ENCODE measurements around the gene SLC22A12. TPM values are rescaled to one million over a fixed set of nuclear protein-coding genes. Genes with fewer than 3 reads are reported as not detected.

SLC22A12 gene
- total and polyA plus RNA-seq, 2 experiments from 2014 or later: not detected

- Histone ChIP-seq H2AFZ (no peak overlapping the region), H3F3A (replicated peaks; ENCODE audit: low read depth) (0 out of 2 replicates have a peak, but pooled peaks cover 3% of the 10 kb centered on the region), H3K27ac (ENCODE audit: low read depth) (no peak overlapping the region), H3K36me3 (ENCODE audit: insufficient read depth) (no peaks in the 10 kb centered on the region), H3K4me3 (no peak overlapping the region), H3K4me2 (no peak overlapping the region), H4K20me1 (replicated peaks; ENCODE audit: insufficient read depth) (no peaks in the 10 kb centered on the region), H3K79me2 (replicated peaks; ENCODE audit: insufficient read depth) (no peaks in the 10 kb centered on the region), H3K27me3 (ENCODE audit: insufficient read depth) (no peaks in the 10 kb centered on the region), H3K9me2 (ENCODE audit: insufficient read depth) (0 out of 2 replicates have a peak, but pooled peaks cover 3% of the 10 kb centered on the region), H3K4me1 (ENCODE audit: insufficient read depth) (peaks cover 14% of the 10 kb centered on the region; the same call in 1 of the 2 replicates)
- Mint-ChIP-seq H3K4me1 (peaks cover 36% of the 10 kb centered on the region), H3K27ac (no peak overlapping the region), H3K9me3 (no peaks in the 10 kb centered on the region), H3K4me3 (no peak overlapping the region), H3K36me3 (ENCODE audit: low read depth) (no peaks in the 10 kb centered on the region; the same call in 2 of the 3 replicates), H3K27me3 (ENCODE audit: insufficient read depth, low read depth, poor library complexity) (peaks cover 10% of the 10 kb centered on the region)
- ATAC-seq (no peak), DNase-seq (ENCODE audit: low spot score) (no peak)
- no peak for TF ChIP-seq POLR2AphosphoS5 (IDR thresholded peaks at IDR 0.05; ENCODE audit: low read depth)
- TF ChIP-seq EZH2phosphoT487 (IDR thresholded peaks at IDR 0.05; ENCODE audit: unreplicated experiment): no peak
- TF ChIP-seq, protein P1, sequence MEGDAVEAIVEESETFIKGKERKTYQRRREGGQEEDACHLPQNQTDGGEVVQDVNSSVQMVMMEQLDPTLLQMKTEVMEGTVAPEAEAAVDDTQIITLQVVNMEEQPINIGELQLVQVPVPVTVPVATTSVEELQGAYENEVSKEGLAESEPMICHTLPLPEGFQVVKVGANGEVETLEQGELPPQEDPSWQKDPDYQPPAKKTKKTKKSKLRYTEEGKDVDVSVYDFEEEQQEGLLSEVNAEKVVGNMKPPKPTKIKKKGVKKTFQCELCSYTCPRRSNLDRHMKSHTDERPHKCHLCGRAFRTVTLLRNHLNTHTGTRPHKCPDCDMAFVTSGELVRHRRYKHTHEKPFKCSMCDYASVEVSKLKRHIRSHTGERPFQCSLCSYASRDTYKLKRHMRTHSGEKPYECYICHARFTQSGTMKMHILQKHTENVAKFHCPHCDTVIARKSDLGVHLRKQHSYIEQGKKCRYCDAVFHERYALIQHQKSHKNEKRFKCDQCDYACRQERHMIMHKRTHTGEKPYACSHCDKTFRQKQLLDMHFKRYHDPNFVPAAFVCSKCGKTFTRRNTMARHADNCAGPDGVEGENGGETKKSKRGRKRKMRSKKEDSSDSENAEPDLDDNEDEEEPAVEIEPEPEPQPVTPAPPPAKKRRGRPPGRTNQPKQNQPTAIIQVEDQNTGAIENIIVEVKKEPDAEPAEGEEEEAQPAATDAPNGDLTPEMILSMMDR (conservative IDR thresholded peaks at IDR 0.05; ENCODE audit: low read depth in 2 of 2): no peak
- TF ChIP-seq ETS1 (IDR thresholded peaks at IDR 0.05): no peak
- TF ChIP-seq ZNF331 (CRISPR knock-in tag; IDR thresholded peaks at IDR 0.05; ENCODE audit: low read depth): no peak
- no peak for TF ChIP-seq EZH2 (IDR thresholded peaks at IDR 0.05; ENCODE audit: low read depth, unreplicated experiment)
- no peak for TF ChIP-seq NANOG (IDR thresholded peaks at IDR 0.05; ENCODE audit: borderline replicate concordance)
- TF ChIP-seq, protein P2, sequence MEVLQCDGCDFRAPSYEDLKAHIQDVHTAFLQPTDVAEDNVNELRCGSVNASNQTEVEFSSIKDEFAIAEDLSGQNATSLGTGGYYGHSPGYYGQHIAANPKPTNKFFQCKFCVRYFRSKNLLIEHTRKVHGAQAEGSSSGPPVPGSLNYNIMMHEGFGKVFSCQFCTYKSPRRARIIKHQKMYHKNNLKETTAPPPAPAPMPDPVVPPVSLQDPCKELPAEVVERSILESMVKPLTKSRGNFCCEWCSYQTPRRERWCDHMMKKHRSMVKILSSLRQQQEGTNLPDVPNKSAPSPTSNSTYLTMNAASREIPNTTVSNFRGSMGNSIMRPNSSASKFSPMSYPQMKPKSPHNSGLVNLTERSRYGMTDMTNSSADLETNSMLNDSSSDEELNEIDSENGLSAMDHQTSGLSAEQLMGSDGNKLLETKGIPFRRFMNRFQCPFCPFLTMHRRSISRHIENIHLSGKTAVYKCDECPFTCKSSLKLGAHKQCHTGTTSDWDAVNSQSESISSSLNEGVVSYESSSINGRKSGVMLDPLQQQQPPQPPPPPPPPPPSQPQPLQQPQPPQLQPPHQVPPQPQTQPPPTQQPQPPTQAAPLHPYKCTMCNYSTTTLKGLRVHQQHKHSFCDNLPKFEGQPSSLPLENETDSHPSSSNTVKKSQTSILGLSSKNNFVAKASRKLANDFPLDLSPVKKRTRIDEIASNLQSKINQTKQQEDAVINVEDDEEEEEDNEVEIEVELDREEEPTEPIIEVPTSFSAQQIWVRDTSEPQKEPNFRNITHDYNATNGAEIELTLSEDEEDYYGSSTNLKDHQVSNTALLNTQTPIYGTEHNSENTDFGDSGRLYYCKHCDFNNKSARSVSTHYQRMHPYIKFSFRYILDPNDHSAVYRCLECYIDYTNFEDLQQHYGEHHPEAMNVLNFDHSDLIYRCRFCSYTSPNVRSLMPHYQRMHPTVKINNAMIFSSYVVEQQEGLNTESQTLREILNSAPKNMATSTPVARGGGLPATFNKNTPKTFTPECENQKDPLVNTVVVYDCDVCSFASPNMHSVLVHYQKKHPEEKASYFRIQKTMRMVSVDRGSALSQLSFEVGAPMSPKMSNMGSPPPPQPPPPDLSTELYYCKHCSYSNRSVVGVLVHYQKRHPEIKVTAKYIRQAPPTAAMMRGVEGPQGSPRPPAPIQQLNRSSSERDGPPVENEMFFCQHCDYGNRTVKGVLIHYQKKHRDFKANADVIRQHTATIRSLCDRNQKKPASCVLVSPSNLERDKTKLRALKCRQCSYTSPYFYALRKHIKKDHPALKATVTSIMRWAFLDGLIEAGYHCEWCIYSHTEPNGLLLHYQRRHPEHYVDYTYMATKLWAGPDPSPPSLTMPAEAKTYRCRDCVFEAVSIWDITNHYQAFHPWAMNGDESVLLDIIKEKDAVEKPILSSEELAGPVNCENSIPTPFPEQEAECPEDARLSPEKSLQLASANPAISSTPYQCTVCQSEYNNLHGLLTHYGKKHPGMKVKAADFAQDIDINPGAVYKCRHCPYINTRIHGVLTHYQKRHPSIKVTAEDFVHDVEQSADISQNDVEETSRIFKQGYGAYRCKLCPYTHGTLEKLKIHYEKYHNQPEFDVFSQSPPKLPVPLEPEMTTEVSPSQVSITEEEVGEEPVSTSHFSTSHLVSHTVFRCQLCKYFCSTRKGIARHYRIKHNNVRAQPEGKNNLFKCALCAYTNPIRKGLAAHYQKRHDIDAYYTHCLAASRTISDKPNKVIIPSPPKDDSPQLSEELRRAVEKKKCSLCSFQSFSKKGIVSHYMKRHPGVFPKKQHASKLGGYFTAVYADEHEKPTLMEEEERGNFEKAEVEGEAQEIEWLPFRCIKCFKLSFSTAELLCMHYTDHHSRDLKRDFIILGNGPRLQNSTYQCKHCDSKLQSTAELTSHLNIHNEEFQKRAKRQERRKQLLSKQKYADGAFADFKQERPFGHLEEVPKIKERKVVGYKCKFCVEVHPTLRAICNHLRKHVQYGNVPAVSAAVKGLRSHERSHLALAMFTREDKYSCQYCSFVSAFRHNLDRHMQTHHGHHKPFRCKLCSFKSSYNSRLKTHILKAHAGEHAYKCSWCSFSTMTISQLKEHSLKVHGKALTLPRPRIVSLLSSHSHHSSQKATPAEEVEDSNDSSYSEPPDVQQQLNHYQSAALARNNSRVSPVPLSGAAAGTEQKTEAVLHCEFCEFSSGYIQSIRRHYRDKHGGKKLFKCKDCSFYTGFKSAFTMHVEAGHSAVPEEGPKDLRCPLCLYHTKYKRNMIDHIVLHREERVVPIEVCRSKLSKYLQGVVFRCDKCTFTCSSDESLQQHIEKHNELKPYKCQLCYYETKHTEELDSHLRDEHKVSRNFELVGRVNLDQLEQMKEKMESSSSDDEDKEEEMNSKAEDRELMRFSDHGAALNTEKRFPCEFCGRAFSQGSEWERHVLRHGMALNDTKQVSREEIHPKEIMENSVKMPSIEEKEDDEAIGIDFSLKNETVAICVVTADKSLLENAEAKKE (CRISPR knock-in tag; IDR thresholded peaks at IDR 0.05): no peak
- TF ChIP-seq, protein P3, sequence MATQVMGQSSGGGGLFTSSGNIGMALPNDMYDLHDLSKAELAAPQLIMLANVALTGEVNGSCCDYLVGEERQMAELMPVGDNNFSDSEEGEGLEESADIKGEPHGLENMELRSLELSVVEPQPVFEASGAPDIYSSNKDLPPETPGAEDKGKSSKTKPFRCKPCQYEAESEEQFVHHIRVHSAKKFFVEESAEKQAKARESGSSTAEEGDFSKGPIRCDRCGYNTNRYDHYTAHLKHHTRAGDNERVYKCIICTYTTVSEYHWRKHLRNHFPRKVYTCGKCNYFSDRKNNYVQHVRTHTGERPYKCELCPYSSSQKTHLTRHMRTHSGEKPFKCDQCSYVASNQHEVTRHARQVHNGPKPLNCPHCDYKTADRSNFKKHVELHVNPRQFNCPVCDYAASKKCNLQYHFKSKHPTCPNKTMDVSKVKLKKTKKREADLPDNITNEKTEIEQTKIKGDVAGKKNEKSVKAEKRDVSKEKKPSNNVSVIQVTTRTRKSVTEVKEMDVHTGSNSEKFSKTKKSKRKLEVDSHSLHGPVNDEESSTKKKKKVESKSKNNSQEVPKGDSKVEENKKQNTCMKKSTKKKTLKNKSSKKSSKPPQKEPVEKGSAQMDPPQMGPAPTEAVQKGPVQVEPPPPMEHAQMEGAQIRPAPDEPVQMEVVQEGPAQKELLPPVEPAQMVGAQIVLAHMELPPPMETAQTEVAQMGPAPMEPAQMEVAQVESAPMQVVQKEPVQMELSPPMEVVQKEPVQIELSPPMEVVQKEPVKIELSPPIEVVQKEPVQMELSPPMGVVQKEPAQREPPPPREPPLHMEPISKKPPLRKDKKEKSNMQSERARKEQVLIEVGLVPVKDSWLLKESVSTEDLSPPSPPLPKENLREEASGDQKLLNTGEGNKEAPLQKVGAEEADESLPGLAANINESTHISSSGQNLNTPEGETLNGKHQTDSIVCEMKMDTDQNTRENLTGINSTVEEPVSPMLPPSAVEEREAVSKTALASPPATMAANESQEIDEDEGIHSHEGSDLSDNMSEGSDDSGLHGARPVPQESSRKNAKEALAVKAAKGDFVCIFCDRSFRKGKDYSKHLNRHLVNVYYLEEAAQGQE (IDR thresholded peaks at IDR 0.05; ENCODE audit: unreplicated experiment): no peak
- TF ChIP-seq CREB1 (CRISPR knock-in tag; IDR thresholded peaks at IDR 0.05; ENCODE audit: low read depth): no peak
- no peak for TF ChIP-seq JUNB (IDR thresholded peaks at IDR 0.05; ENCODE audit: unreplicated experiment)
- no peak for TF ChIP-seq STAT1 (IDR thresholded peaks at IDR 0.05; ENCODE audit: unreplicated experiment)
- TF ChIP-seq ZNF114 (CRISPR knock-in tag; IDR thresholded peaks at IDR 0.05): no peak
These were observed 21.6 kb upstream of the SLC22A12 start for GRCh38 chr11:64569300-64569970.
